ENCODE measurements around the gene KANTR.

Gene KANTR

DNA sequence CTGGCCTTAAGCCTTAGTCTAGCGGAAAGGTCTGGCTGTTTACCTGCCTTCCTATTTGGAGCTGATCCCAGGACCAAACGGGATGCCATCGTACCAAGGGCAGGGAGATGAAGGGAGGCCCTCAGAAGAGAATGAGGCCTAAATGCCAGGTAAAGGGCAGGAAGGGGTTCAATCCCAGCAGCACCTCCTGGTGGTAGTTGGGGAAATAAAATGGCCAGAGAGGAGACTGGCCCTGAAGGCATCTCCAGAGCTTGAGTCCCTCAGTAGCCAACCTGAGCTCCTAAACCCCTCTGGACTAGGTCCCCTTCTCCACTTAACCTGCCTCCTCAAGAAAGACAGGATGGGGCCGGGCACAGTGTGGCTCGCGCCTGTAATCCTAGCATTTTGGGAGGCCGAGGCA is 77.4 kb downstream of the KANTR start:
- TF ChIP-seq FOXP2 (optimal IDR thresholded peaks at IDR 0.05; ENCODE audit: borderline replicate concordance, extremely low read depth, extremely low read length, insufficient read depth), result no peak
- no peak for TF ChIP-seq REST (IDR thresholded peaks at IDR 0.05; ENCODE audit: insufficient read depth in 1 of 2, low read depth in 2 of 2, low read length in 2 of 2)
- no peak for TF ChIP-seq TAF1 (IDR thresholded peaks at IDR 0.05; ENCODE audit: borderline replicate concordance, insufficient read depth, low read length)
- no peak for TF ChIP-seq SIN3A (IDR thresholded peaks at IDR 0.05; ENCODE audit: borderline replicate concordance, insufficient read depth, low read length)
- no peak for TF ChIP-seq POLR2AphosphoS5 (IDR thresholded peaks at IDR 0.05; ENCODE audit: low read depth, low read length)

All from PFSK-1 (cell line).